ENCODE data around the gene CAPN14. TPM values are rescaled to one million over a fixed set of nuclear protein-coding genes. Genes with fewer than 3 reads are reported as not detected.

CAPN14 gene
- total and polyA plus RNA-seq, 4 donors: 0.03 to 0.26 (median 0.14) TPM

GRCh38 chr2:31246184-31246852, 29.0 kb upstream of the CAPN14 start:
- Histone ChIP-seq H3K4me1 (ENCODE audit: control insufficient read depth in 5 of 5, insufficient read depth in 5 of 5, low read length in 5 of 5) (peaks cover 0 to 9% (median 0%) of the 10 kb centered on the region in 5 donors), H3K4me3 (no peak overlapping the region), H3K27ac (ENCODE audit: low read depth in 1 of 2, low read length in 1 of 2) (no peak overlapping the region), H3K27me3 (ENCODE audit: control insufficient read depth in 3 of 3, insufficient read depth in 3 of 3, low read length in 2 of 3) (no peaks in the 10 kb centered on the region), H3K9me3 (ENCODE audit: control insufficient read depth in 4 of 4, insufficient read depth in 3 of 4, low read length in 3 of 4) (no peaks in the 10 kb centered on the region), H3K9ac (ENCODE audit: insufficient read depth in 1 of 2, low read length in 2 of 2) (no peak overlapping the region), H3K36me3 (ENCODE audit: control insufficient read depth in 4 of 4, insufficient read depth in 4 of 4, low read length in 4 of 4) (peaks cover 0 to 12% (median 1%) of the 10 kb centered on the region in 4 donors)
- 93 to 95% methylated on average over 3 of the region's 3 CpGs for WGBS, 2 donors
- DNase-seq: no peak
- no peak for ATAC-seq (ENCODE audit: insufficient read depth, low FRiP score)
- TF ChIP-seq CTCF (IDR thresholded peaks at IDR 0.05; ENCODE audit: control extremely low read depth, extremely low read depth): no peak

GRCh38 chr2:31244101-31244500, 26.8 kb upstream of the CAPN14 start:
- no peak for ATAC-seq (ENCODE audit: insufficient read depth, low FRiP score)
- Histone ChIP-seq H3K36me3 (ENCODE audit: control insufficient read depth in 4 of 4, insufficient read depth in 4 of 4, low read length in 4 of 4) (peaks cover 0 to 4% (median 1%) of the 10 kb centered on the region in 4 donors), H3K9me3 (ENCODE audit: control insufficient read depth in 4 of 4, insufficient read depth in 3 of 4, low read length in 3 of 4) (no peaks in the 10 kb centered on the region), H3K9ac (ENCODE audit: insufficient read depth in 1 of 2, low read length in 2 of 2) (no peak overlapping the region), H3K27ac (ENCODE audit: low read depth in 1 of 2, low read length in 1 of 2) (no peak overlapping the region), H3K4me3 (no peak overlapping the region), H3K27me3 (ENCODE audit: control insufficient read depth in 3 of 3, insufficient read depth in 3 of 3, low read length in 2 of 3) (no peaks in the 10 kb centered on the region), H3K4me1 (ENCODE audit: control insufficient read depth in 5 of 5, insufficient read depth in 5 of 5, low read length in 5 of 5) (peaks cover 0 to 16% (median 0%) of the 10 kb centered on the region in 5 donors)
- TF ChIP-seq CTCF (IDR thresholded peaks at IDR 0.05; ENCODE audit: control extremely low read depth, extremely low read depth): no peak
- WGBS, 2 donors: 96% methylated on average over 10 of the region's 10 CpGs
- DNase-seq: no peak

- WGBS, 2 donors: 91 to 94% methylated on average over 5 of the region's 5 CpGs
- DNase-seq (no peak), ATAC-seq (ENCODE audit: insufficient read depth, low FRiP score) (no peak)
- Histone ChIP-seq H3K9me3 (ENCODE audit: control insufficient read depth in 4 of 4, insufficient read depth in 3 of 4, low read length in 3 of 4) (no peaks in the 10 kb centered on the region), H3K27me3 (ENCODE audit: control insufficient read depth in 3 of 3, insufficient read depth in 3 of 3, low read length in 2 of 3) (no peaks in the 10 kb centered on the region), H3K9ac (ENCODE audit: insufficient read depth in 1 of 2, low read length in 2 of 2) (no peak overlapping the region), H3K4me1 (ENCODE audit: control insufficient read depth in 5 of 5, insufficient read depth in 5 of 5, low read length in 5 of 5) (peaks cover 0 to 22% (median 5%) of the 10 kb centered on the region in 5 donors), H3K36me3 (ENCODE audit: control insufficient read depth in 4 of 4, insufficient read depth in 4 of 4, low read length in 4 of 4) (peaks cover 0 to 4% (median 1%) of the 10 kb centered on the region in 4 donors), H3K27ac (ENCODE audit: low read depth in 1 of 2, low read length in 1 of 2) (no peak overlapping the region), H3K4me3 (no peak overlapping the region)
- TF ChIP-seq CTCF (IDR thresholded peaks at IDR 0.05; ENCODE audit: control extremely low read depth, extremely low read depth): no peak
These were observed 25.7 kb upstream of the CAPN14 start for GRCh38 chr2:31243053-31243452.

Measured in lung (tissue), 12 donors.